Keratinocyte (primary cell): Measurements from ENCODE around the gene ST8SIA5.

Experiments used
- EZH2 ChIP-seq: IDR thresholded peaks from one replicate; pipeline ENCODE4 v1.6.1; 2012; ENCODE audit warnings: inconsistent platforms, mild to moderate bottlenecking, low read length, moderate library complexity
- TF ChIP-seq, protein P1 (sequence below), 3 experiments: IDR thresholded peaks in 1 of 3; conservative IDR thresholded peaks in 1 of 3; optimal IDR thresholded peaks in 1 of 3; 2 replicates in 2 of 3; 3 replicates in 1 of 3; pipeline versions ENCODE3 to v1.5.1; 2011; ENCODE audit warnings: low read length in 3 of 3, mild to moderate bottlenecking in 3 of 3, moderate library complexity in 2 of 3, control low read depth in 1 of 3, inconsistent platforms in 1 of 3; ENCODE audit not compliant: insufficient read depth in 2 of 3; ENCODE audit errors: extremely low read depth in 1 of 3

GRCh38 chr18:46723856-46724415, 32.9 kb downstream of the ST8SIA5 start:
- TF ChIP-seq, protein P1, sequence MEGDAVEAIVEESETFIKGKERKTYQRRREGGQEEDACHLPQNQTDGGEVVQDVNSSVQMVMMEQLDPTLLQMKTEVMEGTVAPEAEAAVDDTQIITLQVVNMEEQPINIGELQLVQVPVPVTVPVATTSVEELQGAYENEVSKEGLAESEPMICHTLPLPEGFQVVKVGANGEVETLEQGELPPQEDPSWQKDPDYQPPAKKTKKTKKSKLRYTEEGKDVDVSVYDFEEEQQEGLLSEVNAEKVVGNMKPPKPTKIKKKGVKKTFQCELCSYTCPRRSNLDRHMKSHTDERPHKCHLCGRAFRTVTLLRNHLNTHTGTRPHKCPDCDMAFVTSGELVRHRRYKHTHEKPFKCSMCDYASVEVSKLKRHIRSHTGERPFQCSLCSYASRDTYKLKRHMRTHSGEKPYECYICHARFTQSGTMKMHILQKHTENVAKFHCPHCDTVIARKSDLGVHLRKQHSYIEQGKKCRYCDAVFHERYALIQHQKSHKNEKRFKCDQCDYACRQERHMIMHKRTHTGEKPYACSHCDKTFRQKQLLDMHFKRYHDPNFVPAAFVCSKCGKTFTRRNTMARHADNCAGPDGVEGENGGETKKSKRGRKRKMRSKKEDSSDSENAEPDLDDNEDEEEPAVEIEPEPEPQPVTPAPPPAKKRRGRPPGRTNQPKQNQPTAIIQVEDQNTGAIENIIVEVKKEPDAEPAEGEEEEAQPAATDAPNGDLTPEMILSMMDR (optimal IDR thresholded peaks at IDR 0.05 in 1 of 3, IDR thresholded peaks at IDR 0.05 in 1 of 3, conservative IDR thresholded peaks at IDR 0.05 in 1 of 3; ENCODE audit: extremely low read depth in 1 of 3, insufficient read depth in 2 of 3, low read length in 3 of 3) = no peak
- TF ChIP-seq EZH2 = no peak
